Astrocyte of the spinal cord (primary cell): ENCODE measurements around the gene DIP2B.

Experiments used
- DNase-seq: peaks from one replicate; pipeline ENCODE4 v3.0.0; 2011; ENCODE audit warnings: low read depth, low spot score
- H3K4me3 ChIP-seq: 2 replicates; pipeline ENCODE4 v1.5.1; 2011; ENCODE audit warnings: low read depth, mild to moderate bottlenecking, low read length, moderate library complexity
- in situ Hi-C: cut with HindIII; loops from 2 replicates; pipeline ENCODE4 v1.10.0; 2017; ENCODE audit warnings: low sequenced_read_pairs
- TF ChIP-seq, protein P1 (sequence below): IDR thresholded peaks from 2 replicates; pipeline ENCODE4 v1.5.1; 2012; ENCODE audit warnings: low read depth, mild to moderate bottlenecking, low read length, inconsistent platforms

DIP2B gene

DNA sequence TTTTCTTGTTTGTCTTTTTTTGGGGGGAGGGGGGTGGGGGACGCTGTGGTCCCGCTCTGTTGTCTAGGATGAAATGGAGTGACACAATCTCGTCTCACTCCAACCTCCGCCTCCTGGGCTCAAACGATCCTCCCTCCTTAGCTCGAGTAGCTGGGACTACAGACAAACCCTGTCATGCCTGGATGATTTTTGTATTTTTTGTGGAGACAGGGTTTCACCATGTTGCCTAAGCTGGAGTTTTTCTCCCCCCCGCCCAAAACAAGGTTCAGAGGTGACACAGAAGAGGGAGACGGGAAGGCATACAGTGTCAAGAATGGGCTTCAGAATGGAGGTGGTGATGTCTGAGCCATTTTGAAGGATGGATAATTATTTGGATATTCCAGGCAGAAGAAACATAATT is 142.2 kb downstream of the DIP2B start:
- TF ChIP-seq, protein P1, sequence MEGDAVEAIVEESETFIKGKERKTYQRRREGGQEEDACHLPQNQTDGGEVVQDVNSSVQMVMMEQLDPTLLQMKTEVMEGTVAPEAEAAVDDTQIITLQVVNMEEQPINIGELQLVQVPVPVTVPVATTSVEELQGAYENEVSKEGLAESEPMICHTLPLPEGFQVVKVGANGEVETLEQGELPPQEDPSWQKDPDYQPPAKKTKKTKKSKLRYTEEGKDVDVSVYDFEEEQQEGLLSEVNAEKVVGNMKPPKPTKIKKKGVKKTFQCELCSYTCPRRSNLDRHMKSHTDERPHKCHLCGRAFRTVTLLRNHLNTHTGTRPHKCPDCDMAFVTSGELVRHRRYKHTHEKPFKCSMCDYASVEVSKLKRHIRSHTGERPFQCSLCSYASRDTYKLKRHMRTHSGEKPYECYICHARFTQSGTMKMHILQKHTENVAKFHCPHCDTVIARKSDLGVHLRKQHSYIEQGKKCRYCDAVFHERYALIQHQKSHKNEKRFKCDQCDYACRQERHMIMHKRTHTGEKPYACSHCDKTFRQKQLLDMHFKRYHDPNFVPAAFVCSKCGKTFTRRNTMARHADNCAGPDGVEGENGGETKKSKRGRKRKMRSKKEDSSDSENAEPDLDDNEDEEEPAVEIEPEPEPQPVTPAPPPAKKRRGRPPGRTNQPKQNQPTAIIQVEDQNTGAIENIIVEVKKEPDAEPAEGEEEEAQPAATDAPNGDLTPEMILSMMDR, result no peak
- no peak overlapping the region for H3K4me3 ChIP-seq
- DNase-seq, result no peak
- in situ Hi-C loops, result no loop called here

GRCh38 chr12:50647479-50647878 is 142.7 kb downstream of the DIP2B start:
- peak; percentile 25 for DNase-seq

GRCh38 chr12:50650285-50650684 is 145.5 kb downstream of the DIP2B start:
- TF ChIP-seq, protein P1, result no peak
- in situ Hi-C loops, result no loop called here
- no peak for DNase-seq
- no peak overlapping the region for H3K4me3 ChIP-seq

More at GRCh38 chr12:50647479-50647878, 142.7 kb downstream of the DIP2B start:
- no peak overlapping the region for H3K4me3 ChIP-seq
- in situ Hi-C loops, result no loop called here
- TF ChIP-seq, protein P1, result no peak

DNA sequence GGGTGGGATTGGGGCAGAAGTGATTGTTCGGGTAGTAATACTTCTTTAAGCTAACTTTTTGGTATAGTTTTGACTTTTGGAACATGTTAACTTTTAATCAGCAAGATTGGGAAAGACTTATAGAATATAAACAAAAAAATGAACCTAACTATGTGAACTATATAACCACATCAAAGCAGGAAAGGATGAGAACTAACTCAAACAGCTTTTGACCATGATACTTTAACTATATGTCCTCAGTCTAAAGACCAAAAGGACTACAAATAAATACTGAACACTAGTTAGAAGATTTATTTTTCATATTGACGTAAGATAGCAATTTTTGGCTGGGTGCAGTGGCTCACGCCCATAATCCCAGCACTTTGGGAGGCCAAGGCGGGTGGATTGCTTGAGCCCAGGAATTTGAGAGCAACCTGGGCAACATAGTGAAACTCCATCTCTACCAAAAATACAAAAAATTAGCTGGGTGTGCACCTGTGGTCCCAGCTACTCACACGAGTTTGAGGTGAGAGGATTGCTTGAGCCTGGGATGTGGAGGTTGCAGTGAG is 150.7 kb downstream of the DIP2B start:
- H3K4me3 ChIP-seq, result no peak overlapping the region
- in situ Hi-C loops, result no loop called here
- DNase-seq, result no peak
- TF ChIP-seq, protein P1, result no peak

- TF ChIP-seq, protein P1, result no peak
- no peak overlapping the region for H3K4me3 ChIP-seq
- in situ Hi-C loops, result no loop called here
- no peak for DNase-seq
These were observed 154.5 kb downstream of the DIP2B start for GRCh38 chr12:50659260-50659659.

GRCh38 chr12:50659690-50660424 is 155.1 kb downstream of the DIP2B start:
- no peak overlapping the region for H3K4me3 ChIP-seq
- in situ Hi-C loops, result no loop called here
- no peak for DNase-seq
- TF ChIP-seq, protein P1, result no peak
